ENCODE measurements around the gene MRTFA.

MRTFA gene

DNA sequence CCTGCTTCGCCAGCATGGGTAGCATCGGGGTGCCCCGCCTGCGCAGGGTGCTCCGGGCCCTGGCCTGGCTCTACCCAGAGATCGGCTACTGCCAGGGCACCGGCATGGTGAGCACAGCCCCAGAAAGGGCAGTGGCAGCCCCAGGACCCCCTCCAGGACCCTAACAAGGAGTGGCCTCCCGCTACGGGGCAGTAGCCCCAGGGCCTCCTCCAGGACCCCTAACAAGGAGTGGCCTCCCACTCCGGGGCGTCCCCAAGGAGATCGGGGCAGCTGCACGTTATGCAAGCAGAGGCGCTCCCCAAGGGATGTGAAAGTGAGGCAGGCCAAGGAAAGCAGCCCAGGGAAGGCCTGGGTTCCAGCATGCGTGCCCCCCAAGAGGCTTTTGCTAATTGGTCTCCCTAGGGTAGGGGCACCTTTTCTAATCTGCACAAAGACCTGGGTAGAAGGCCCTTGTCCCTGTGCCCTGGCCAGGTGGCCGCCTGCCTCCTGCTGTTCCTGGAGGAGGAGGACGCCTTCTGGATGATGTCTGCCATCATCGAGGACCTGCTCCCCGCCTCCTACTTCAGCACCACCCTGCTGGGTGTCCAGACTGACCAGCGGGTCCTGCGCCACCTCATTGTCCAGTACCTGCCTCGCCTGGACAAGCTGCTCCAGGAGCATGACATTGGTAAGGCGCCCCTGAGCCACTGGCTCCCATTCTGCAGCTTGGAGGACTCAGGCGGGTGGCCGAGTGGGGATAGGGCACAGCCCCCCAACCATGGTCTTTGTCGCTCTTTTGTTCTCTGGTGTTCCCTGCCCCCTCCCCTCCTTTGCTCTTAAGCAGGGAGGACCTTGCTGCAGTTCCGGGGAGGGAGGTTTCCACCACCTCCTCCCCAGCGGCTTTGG is 231.1 kb downstream of the MRTFA start:
- Histone ChIP-seq H3K9me3 (ENCODE audit: control insufficient read depth in 1 of 2, low read length in 2 of 2) (no peaks in the 10 kb centered on the region), H3K36me3 (ENCODE audit: control insufficient read depth in 1 of 2, insufficient read depth in 2 of 2, low read length in 2 of 2) (peaks cover 37 to 96% of the 10 kb centered on the region in 2 donors), H3K4me3 (ENCODE audit: low read depth in 1 of 2, low read length in 2 of 2) (no peak overlapping the region), H3K9ac (ENCODE audit: low read depth in 1 of 2, low read length in 2 of 2) (no peak overlapping the region), H3K27ac (ENCODE audit: low read depth, low read length) (no peak overlapping the region), H3K4me1 (ENCODE audit: control insufficient read depth in 1 of 2, insufficient read depth in 2 of 2, low read length in 2 of 2) (no peaks in the 10 kb centered on the region), H3K27me3 (ENCODE audit: control insufficient read depth in 1 of 2, insufficient read depth in 2 of 2, low read length in 2 of 2) (no peaks in the 10 kb centered on the region)

GRCh38 chr22:40404251-40405177 is 232.0 kb downstream of the MRTFA start:
- peaks cover 30 to 87% of the 10 kb centered on the region in 2 donors for H3K36me3 ChIP-seq (ENCODE audit: control insufficient read depth in 1 of 2, insufficient read depth in 2 of 2, low read length in 2 of 2)
- H3K27ac ChIP-seq (ENCODE audit: low read depth, low read length), result no peak overlapping the region
- H3K27me3 ChIP-seq (ENCODE audit: control insufficient read depth in 1 of 2, insufficient read depth in 2 of 2, low read length in 2 of 2), result no peaks in the 10 kb centered on the region
- no peaks in the 10 kb centered on the region for H3K4me1 ChIP-seq (ENCODE audit: control insufficient read depth in 1 of 2, insufficient read depth in 2 of 2, low read length in 2 of 2)
- no peak overlapping the region for H3K4me3 ChIP-seq (ENCODE audit: low read depth in 1 of 2, low read length in 2 of 2)
- no peak overlapping the region for H3K9ac ChIP-seq (ENCODE audit: low read depth in 1 of 2, low read length in 2 of 2)
- no peaks in the 10 kb centered on the region for H3K9me3 ChIP-seq (ENCODE audit: control insufficient read depth in 1 of 2, low read length in 2 of 2)

GRCh38 chr22:40403651-40404050 is 232.9 kb downstream of the MRTFA start:
- H3K27ac ChIP-seq (ENCODE audit: low read depth, low read length), result no peak overlapping the region
- H3K9ac ChIP-seq (ENCODE audit: low read depth in 1 of 2, low read length in 2 of 2), result no peak overlapping the region
- H3K36me3 ChIP-seq (ENCODE audit: control insufficient read depth in 1 of 2, insufficient read depth in 2 of 2, low read length in 2 of 2), result peaks cover 25 to 80% of the 10 kb centered on the region in 2 donors
- H3K27me3 ChIP-seq (ENCODE audit: control insufficient read depth in 1 of 2, insufficient read depth in 2 of 2, low read length in 2 of 2), result no peaks in the 10 kb centered on the region
- H3K4me3 ChIP-seq (ENCODE audit: low read depth in 1 of 2, low read length in 2 of 2), result no peak overlapping the region
- no peaks in the 10 kb centered on the region for H3K4me1 ChIP-seq (ENCODE audit: control insufficient read depth in 1 of 2, insufficient read depth in 2 of 2, low read length in 2 of 2)
- no peaks in the 10 kb centered on the region for H3K9me3 ChIP-seq (ENCODE audit: control insufficient read depth in 1 of 2, low read length in 2 of 2)

- Histone ChIP-seq H3K9ac (ENCODE audit: low read depth in 1 of 2, low read length in 2 of 2) (no peak overlapping the region), H3K9me3 (ENCODE audit: control insufficient read depth in 1 of 2, low read length in 2 of 2) (no peaks in the 10 kb centered on the region), H3K27ac (ENCODE audit: low read depth, low read length) (no peak overlapping the region), H3K4me1 (ENCODE audit: control insufficient read depth in 1 of 2, insufficient read depth in 2 of 2, low read length in 2 of 2) (no peaks in the 10 kb centered on the region), H3K36me3 (ENCODE audit: control insufficient read depth in 1 of 2, insufficient read depth in 2 of 2, low read length in 2 of 2) (peaks cover 20 to 75% of the 10 kb centered on the region in 2 donors), H3K4me3 (ENCODE audit: low read depth in 1 of 2, low read length in 2 of 2) (no peak overlapping the region), H3K27me3 (ENCODE audit: control insufficient read depth in 1 of 2, insufficient read depth in 2 of 2, low read length in 2 of 2) (no peaks in the 10 kb centered on the region)
Observed at GRCh38 chr22:40403141-40403540, 233.4 kb downstream of the MRTFA start.

- H3K4me3 ChIP-seq (ENCODE audit: low read depth in 1 of 2, low read length in 2 of 2), result no peak overlapping the region
- no peaks in the 10 kb centered on the region for H3K27me3 ChIP-seq (ENCODE audit: control insufficient read depth in 1 of 2, insufficient read depth in 2 of 2, low read length in 2 of 2)
- H3K9me3 ChIP-seq (ENCODE audit: control insufficient read depth in 1 of 2, low read length in 2 of 2), result no peaks in the 10 kb centered on the region
- no peak overlapping the region for H3K27ac ChIP-seq (ENCODE audit: low read depth, low read length)
- peaks cover 17 to 63% of the 10 kb centered on the region in 2 donors for H3K36me3 ChIP-seq (ENCODE audit: control insufficient read depth in 1 of 2, insufficient read depth in 2 of 2, low read length in 2 of 2)
- no peaks in the 10 kb centered on the region for H3K4me1 ChIP-seq (ENCODE audit: control insufficient read depth in 1 of 2, insufficient read depth in 2 of 2, low read length in 2 of 2)
- H3K9ac ChIP-seq (ENCODE audit: low read depth in 1 of 2, low read length in 2 of 2), result no peak overlapping the region
Observed at GRCh38 chr22:40401981-40402406, 234.5 kb downstream of the MRTFA start.

DNA sequence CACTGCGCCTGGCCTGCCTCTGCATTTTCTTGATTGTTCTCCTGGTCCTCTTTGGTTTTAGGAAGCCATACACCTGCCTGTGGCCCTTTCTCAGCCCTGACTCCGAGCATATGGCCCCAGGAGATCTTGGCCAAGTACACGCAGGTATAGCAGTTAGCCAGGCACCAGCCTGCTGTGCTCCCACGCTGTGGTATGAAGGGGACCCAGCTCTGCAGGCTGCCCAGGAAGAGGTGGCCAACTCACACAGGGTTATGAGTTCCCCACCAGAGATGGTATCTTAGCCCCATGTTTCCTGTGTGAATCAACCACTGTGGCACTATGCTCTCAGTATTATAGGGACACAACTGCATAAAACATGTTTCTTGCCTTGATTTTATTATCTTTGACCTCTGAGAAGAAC is 235.0 kb downstream of the MRTFA start:
- H3K4me1 ChIP-seq (ENCODE audit: control insufficient read depth in 1 of 2, insufficient read depth in 2 of 2, low read length in 2 of 2), result no peaks in the 10 kb centered on the region
- no peak overlapping the region for H3K4me3 ChIP-seq (ENCODE audit: low read depth in 1 of 2, low read length in 2 of 2)
- no peak overlapping the region for H3K27ac ChIP-seq (ENCODE audit: low read depth, low read length)
- H3K9ac ChIP-seq (ENCODE audit: low read depth in 1 of 2, low read length in 2 of 2), result no peak overlapping the region
- peaks cover 14 to 58% of the 10 kb centered on the region in 2 donors for H3K36me3 ChIP-seq (ENCODE audit: control insufficient read depth in 1 of 2, insufficient read depth in 2 of 2, low read length in 2 of 2)
- no peaks in the 10 kb centered on the region for H3K27me3 ChIP-seq (ENCODE audit: control insufficient read depth in 1 of 2, insufficient read depth in 2 of 2, low read length in 2 of 2)
- H3K9me3 ChIP-seq (ENCODE audit: control insufficient read depth in 1 of 2, low read length in 2 of 2), result no peaks in the 10 kb centered on the region

DNA sequence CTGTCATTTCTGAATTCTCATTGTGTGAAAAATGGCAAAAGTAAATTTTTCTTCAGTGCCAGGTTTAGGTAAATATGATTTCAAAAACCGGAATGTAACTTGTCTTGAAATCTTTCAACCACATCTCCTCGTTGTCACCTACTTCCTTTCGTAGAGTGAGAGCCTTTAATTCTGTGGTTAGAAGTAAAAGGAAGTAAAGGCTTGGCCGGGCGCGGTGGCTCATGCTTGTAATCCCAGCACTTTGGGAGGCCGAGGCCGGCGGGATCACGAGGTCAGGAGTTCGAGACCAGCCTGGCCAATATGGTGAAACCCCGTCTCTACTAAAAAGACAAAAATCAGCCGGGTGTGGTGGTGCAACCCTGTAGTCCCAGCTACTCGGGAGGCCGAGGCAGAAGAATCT is 236.4 kb downstream of the MRTFA start:
- Histone ChIP-seq H3K27ac (ENCODE audit: low read depth, low read length) (no peak overlapping the region), H3K36me3 (ENCODE audit: control insufficient read depth in 1 of 2, insufficient read depth in 2 of 2, low read length in 2 of 2) (peaks cover 7 to 48% of the 10 kb centered on the region in 2 donors), H3K9me3 (ENCODE audit: control insufficient read depth in 1 of 2, low read length in 2 of 2) (no peaks in the 10 kb centered on the region), H3K27me3 (ENCODE audit: control insufficient read depth in 1 of 2, insufficient read depth in 2 of 2, low read length in 2 of 2) (no peaks in the 10 kb centered on the region), H3K9ac (ENCODE audit: low read depth in 1 of 2, low read length in 2 of 2) (no peak overlapping the region), H3K4me3 (ENCODE audit: low read depth in 1 of 2, low read length in 2 of 2) (no peak overlapping the region), H3K4me1 (ENCODE audit: control insufficient read depth in 1 of 2, insufficient read depth in 2 of 2, low read length in 2 of 2) (no peaks in the 10 kb centered on the region)

GRCh38 chr22:40399621-40400020 is 236.9 kb downstream of the MRTFA start:
- Histone ChIP-seq H3K9ac (ENCODE audit: low read depth in 1 of 2, low read length in 2 of 2) (no peak overlapping the region), H3K9me3 (ENCODE audit: control insufficient read depth in 1 of 2, low read length in 2 of 2) (no peaks in the 10 kb centered on the region), H3K27me3 (ENCODE audit: control insufficient read depth in 1 of 2, insufficient read depth in 2 of 2, low read length in 2 of 2) (no peaks in the 10 kb centered on the region), H3K27ac (ENCODE audit: low read depth, low read length) (no peak overlapping the region), H3K36me3 (ENCODE audit: control insufficient read depth in 1 of 2, insufficient read depth in 2 of 2, low read length in 2 of 2) (peaks cover 7 to 43% of the 10 kb centered on the region in 2 donors), H3K4me1 (ENCODE audit: control insufficient read depth in 1 of 2, insufficient read depth in 2 of 2, low read length in 2 of 2) (no peaks in the 10 kb centered on the region), H3K4me3 (ENCODE audit: low read depth in 1 of 2, low read length in 2 of 2) (no peak overlapping the region)

DNA sequence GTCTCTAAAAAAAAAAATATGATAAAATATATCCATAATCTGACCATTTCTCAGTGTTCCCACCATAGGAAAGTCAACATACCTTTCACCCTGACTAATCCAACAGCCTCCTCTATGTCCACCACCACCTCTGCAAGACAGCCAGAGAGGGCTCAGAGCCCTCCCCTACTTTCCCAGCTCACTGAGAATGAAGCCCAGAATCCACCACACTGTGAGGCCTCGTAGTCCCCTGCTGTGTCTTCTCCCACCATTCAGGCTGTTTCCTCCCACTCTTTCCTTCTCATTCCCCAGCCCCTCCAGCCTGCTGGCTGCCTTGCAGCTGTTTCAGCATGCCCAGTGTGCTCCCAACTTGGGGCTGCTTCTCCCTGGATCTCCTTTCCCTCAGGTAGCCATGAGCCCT is 239.1 kb downstream of the MRTFA start:
- peaks cover 7 to 21% of the 10 kb centered on the region in 2 donors for H3K36me3 ChIP-seq (ENCODE audit: control insufficient read depth in 1 of 2, insufficient read depth in 2 of 2, low read length in 2 of 2)
- H3K9ac ChIP-seq (ENCODE audit: low read depth in 1 of 2, low read length in 2 of 2), result no peak overlapping the region
- peak overlapping the region; percentile 44 for H3K27ac ChIP-seq (ENCODE audit: low read depth, low read length)

DNA sequence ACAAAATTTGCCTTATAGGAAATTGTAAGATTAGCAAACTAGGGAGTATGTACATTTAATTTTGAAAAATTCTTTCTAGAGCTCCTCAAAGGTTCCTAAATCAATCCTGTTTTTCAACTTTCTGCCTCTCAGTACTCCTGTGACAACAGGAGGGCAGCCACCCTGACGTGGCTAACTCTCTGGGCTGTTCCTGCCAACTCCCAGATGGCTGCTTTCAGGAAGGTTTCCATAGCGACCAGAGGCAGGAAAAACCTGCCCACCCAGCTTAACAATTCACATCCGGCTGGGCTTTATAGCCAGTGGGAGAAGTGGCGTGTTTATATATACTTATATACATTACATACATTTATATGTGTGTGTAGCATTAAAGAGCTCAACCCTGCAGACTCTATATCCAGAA is 239.6 kb downstream of the MRTFA start:
- Histone ChIP-seq H3K9ac (ENCODE audit: low read depth in 1 of 2, low read length in 2 of 2) (no peak overlapping the region), H3K27me3 (ENCODE audit: control insufficient read depth in 1 of 2, insufficient read depth in 2 of 2, low read length in 2 of 2) (no peaks in the 10 kb centered on the region), H3K4me1 (ENCODE audit: control insufficient read depth in 1 of 2, insufficient read depth in 2 of 2, low read length in 2 of 2) (no peaks in the 10 kb centered on the region), H3K9me3 (ENCODE audit: control insufficient read depth in 1 of 2, low read length in 2 of 2) (no peaks in the 10 kb centered on the region), H3K36me3 (ENCODE audit: control insufficient read depth in 1 of 2, insufficient read depth in 2 of 2, low read length in 2 of 2) (peaks cover 4 to 17% of the 10 kb centered on the region in 2 donors), H3K27ac (ENCODE audit: low read depth, low read length) (peak overlapping the region; percentile 56), H3K4me3 (ENCODE audit: low read depth in 1 of 2, low read length in 2 of 2) (no peak overlapping the region)

More for the DNA sequence above, 239.1 kb downstream of the MRTFA start:
- no peaks in the 10 kb centered on the region for H3K27me3 ChIP-seq (ENCODE audit: control insufficient read depth in 1 of 2, insufficient read depth in 2 of 2, low read length in 2 of 2)
- no peak overlapping the region for H3K4me3 ChIP-seq (ENCODE audit: low read depth in 1 of 2, low read length in 2 of 2)
- no peaks in the 10 kb centered on the region for H3K9me3 ChIP-seq (ENCODE audit: control insufficient read depth in 1 of 2, low read length in 2 of 2)
- H3K4me1 ChIP-seq (ENCODE audit: control insufficient read depth in 1 of 2, insufficient read depth in 2 of 2, low read length in 2 of 2), result no peaks in the 10 kb centered on the region
